Right lobe of liver (tissue), 6 donors: ENCODE measurements around the gene PPP4R4. TPM values are rescaled to one million over a fixed set of nuclear protein-coding genes. Genes with fewer than 3 reads are reported as not detected.
"Not testable (repeated sequence)": the region's sequence is repeated elsewhere in the genome, so short reads cannot be mapped to it uniquely, and the experiment has no call there.

ENCODE experiments used
- ATAC-seq, 4 donors: fragments of 200-7000 bp; cut with Tn5 transposase; one replicate each; pipeline ENCODE4 v1.9.1; 2020; ENCODE audit warnings: mild to moderate bottlenecking in 4 of 4, moderate library complexity in 4 of 4
- DNase-seq, 3 donors: peaks; one replicate each; pipeline ENCODE4 v3.0.0-alpha.2; 2020
- H3K27ac ChIP-seq, 3 donors: fragments of 200-600 bp; one replicate each; pipeline ENCODE4 v1.8.0; 2022
- H3K27me3 ChIP-seq, 2 donors: fragments of 200-600 bp; one replicate each; pipeline ENCODE4 v1.8.0; 2022
- H3K36me3 ChIP-seq, 4 donors: fragments of 200-600 bp; sonication (generic) in 1 of 4; one replicate each; pipeline versions ENCODE4 v1.5.1 to v1.8.0; 2017 to 2022; ENCODE audit warnings: control low read depth in 1 of 4
- H3K4me1 ChIP-seq, 4 donors: fragments of 200-600 bp; sonication (generic) in 1 of 4; one replicate each; pipeline versions ENCODE4 v1.5.1 to v1.8.0; 2017 to 2022; ENCODE audit warnings: control low read depth in 1 of 4
- H3K4me3 ChIP-seq, 3 donors: fragments of 200-600 bp; one replicate each; pipeline ENCODE4 v1.8.0; 2022
- H3K9me3 ChIP-seq, 4 donors: fragments of 200-600 bp; sonication (generic) in 1 of 4; one replicate each; pipeline versions ENCODE4 v1.5.1 to v1.8.0; 2017 to 2022; ENCODE audit warnings: control low read depth in 1 of 4
- POLR2A ChIP-seq: fragments of 450-650 bp; IDR thresholded peaks from one replicate; pipeline ENCODE4 v1.6.1; 2017; ENCODE audit warnings: antibody characterized with exemption, mild to moderate bottlenecking
- whole genome bisulfite sequencing: methylation state at CpG from one replicate; pipeline ENCODE4 v1.1.6; 2018; ENCODE audit warnings: low coverage, low lambda C conversion rate; ENCODE audit not compliant: insufficient coverage; ENCODE audit errors: missing lambda C conversion rate; 5-methylcytosine and 5-hydroxymethylcytosine counted together
- intact Hi-C, 2 donors: fragments of 100-400 bp; cut with DNase I; formaldehyde crosslinking; loops; one replicate each; pipeline versions ENCODE4 v1.11.2 to v1.14.1; 2022
- total RNA-seq, 6 experiments: library from RNA; depleted of rRNA in 2 of 6; stranded (reverse); fragments of >200 nt in 2 of 6; fragmentation: NEBNext Ultra II Directional in 3 of 6; extraction: Animal tissue kit (Norgen Biotek cat#: 25700) in 3 of 6; gene quantifications; one replicate each; pipeline versions ENCODE4 v1.1.0 to v1.2.4, GENCODE V29; 2016 to 2023
- TF ChIP-seq, protein P1 (sequence below), 4 donors: fragments of 200-600 bp in 3 of 4; fragments of 450-650 bp in 1 of 4; IDR thresholded peaks; one replicate each; pipeline versions ENCODE4 v1.5.1 to v1.8.0; 2016 to 2022; ENCODE audit warnings: antibody characterized with exemption in 4 of 4, mild to moderate bottlenecking in 2 of 4
- donor health status: DM: no; HTN: yes; CAD: no.
- donor health status: DM: no; HTN: no; CAD: no.
- donor health status: DM: no; HTN: no; CAD: no.
- donor health status: DM: no; HTN: yes; CAD: no.
- donor health status: DM: no; HTN: yes; CAD: no.

Gene PPP4R4
- total RNA-seq, 6 experiments from 2014 or later: 0.26 to 4.1 (median 1.2) TPM

DNA sequence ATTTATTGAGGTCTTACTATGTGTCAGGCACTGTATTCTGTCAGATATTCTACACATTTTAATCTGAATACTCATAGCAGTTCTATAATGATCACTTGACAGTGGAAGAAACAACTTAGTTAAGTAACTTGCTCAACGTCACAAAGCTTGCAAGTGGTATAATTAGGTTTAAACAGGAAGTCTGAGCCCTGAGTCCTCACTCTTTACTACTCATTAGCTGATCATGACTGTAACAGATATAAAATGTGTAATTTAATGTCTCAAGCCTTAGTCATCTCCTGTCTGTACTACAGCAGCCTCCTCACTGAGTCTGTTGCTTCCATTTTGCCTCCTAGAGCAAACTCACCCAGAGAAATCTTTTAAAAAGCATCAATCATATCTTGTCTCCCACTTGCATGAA lies 38.9 kb downstream of the PPP4R4 start:
- Histone ChIP-seq H3K4me1 (no peaks in the 10 kb centered on the region), H3K36me3 (no peaks in the 10 kb centered on the region), H3K27ac (no peak overlapping the region), H3K4me3 (no peak overlapping the region), H3K9me3 (no peaks in the 10 kb centered on the region), H3K27me3 (no peaks in the 10 kb centered on the region)
- TF ChIP-seq POLR2A: no peak
- TF ChIP-seq, protein P1, sequence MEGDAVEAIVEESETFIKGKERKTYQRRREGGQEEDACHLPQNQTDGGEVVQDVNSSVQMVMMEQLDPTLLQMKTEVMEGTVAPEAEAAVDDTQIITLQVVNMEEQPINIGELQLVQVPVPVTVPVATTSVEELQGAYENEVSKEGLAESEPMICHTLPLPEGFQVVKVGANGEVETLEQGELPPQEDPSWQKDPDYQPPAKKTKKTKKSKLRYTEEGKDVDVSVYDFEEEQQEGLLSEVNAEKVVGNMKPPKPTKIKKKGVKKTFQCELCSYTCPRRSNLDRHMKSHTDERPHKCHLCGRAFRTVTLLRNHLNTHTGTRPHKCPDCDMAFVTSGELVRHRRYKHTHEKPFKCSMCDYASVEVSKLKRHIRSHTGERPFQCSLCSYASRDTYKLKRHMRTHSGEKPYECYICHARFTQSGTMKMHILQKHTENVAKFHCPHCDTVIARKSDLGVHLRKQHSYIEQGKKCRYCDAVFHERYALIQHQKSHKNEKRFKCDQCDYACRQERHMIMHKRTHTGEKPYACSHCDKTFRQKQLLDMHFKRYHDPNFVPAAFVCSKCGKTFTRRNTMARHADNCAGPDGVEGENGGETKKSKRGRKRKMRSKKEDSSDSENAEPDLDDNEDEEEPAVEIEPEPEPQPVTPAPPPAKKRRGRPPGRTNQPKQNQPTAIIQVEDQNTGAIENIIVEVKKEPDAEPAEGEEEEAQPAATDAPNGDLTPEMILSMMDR (IDR thresholded peaks at IDR 0.05): no peak
- WGBS: 46% methylated on average over 1 of the region's 1 CpG
- intact Hi-C loops: no loop called here
- ATAC-seq: no peak
- no peak for DNase-seq

DNA sequence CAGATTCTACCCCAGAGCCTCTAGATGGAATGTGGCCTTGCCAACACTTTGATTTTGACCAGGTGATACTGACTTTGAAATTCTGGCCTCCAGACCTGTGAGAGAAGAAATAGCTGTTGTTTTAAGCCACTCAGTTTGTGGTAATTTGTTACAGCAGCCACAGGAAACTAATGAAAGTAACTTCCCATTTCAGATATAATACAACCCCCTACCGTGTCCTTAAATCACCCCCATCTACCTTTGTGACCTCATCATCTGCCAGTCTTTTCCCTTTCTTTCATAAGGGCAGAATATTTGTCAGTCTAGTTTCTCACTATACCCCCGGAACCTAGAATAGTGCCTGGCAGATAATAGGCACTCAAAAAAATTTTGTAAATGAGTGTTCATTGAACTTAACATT lies 39.6 kb downstream of the PPP4R4 start:
- H3K4me3 ChIP-seq: no peak overlapping the region
- WGBS: 88% methylated on average over 2 of the region's 2 CpGs

DNA sequence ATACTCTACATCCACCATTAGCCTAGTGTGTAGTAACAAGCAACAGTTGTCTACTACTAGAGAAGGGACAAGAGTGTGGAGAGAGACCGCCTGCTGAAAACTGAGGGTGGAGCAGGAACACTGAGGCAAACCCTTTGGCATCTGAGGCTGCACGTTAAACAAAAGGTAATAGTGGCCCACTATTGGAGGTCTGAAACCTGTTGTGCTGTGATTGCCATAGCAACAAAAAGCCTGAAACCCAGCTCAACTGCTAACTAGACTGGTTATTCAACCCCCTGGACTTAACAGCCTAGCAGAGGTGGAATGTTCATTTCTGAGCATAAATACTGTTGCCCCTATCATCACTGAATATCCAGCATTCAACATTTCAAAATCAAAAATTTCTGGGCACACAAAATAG lies 43.0 kb downstream of the PPP4R4 start:
- TF ChIP-seq, protein P1 (IDR thresholded peaks at IDR 0.05): no peak
- TF ChIP-seq POLR2A: no peak
- no peaks in the 10 kb centered on the region for H3K27me3 ChIP-seq
- ATAC-seq (no peak), DNase-seq (no peak)
- no peaks in the 10 kb centered on the region for H3K4me1 ChIP-seq
- H3K36me3 ChIP-seq: no peaks in the 10 kb centered on the region
- no peak overlapping the region for H3K4me3 ChIP-seq
- 79% methylated on average over 2 of the region's 2 CpGs for WGBS
- intact Hi-C loops: no loop called here
- no peak overlapping the region for H3K27ac ChIP-seq
- no peaks in the 10 kb centered on the region for H3K9me3 ChIP-seq

More for the DNA sequence above, 39.6 kb downstream of the PPP4R4 start:
- no peaks in the 10 kb centered on the region for H3K9me3 ChIP-seq
- H3K27me3 ChIP-seq: no peaks in the 10 kb centered on the region
- no peak overlapping the region for H3K27ac ChIP-seq
- TF ChIP-seq POLR2A: no peak
- TF ChIP-seq, protein P1 (IDR thresholded peaks at IDR 0.05): no peak
- intact Hi-C loops: no loop called here
- H3K4me1 ChIP-seq: no peaks in the 10 kb centered on the region
- no peaks in the 10 kb centered on the region for H3K36me3 ChIP-seq
- DNase-seq (no peak), ATAC-seq (no peak)

DNA sequence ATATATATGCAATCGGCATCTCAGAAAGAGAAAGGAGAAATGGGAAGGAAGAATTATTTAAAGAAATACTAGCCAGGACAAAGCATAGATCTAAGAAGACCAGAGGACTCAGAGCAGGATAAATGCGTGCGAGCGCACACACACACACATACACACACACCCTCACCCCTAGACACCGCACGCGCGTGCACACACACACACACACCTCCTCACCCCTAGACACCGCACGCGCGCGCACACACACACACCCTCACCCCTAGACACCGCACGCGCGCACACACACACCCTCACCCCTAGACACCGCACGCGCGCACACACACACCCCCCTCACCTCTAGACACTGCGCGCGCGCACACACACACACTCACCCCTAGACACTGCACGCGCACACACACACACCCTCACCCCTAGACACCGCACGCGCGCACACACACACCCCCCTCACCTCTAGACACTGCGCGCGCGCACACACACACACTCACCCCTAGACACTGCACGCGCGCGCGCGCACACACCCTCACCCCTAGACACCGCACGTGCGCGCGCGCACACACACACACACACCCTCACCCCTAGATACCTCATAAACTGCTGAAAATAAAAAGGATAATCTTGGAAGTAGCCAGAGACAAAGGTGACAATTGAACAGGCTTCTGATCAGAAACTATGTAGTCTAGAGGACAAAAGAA lies 44.2 kb downstream of the PPP4R4 start:
- H3K4me1 ChIP-seq, DNase-seq, H3K9me3 ChIP-seq, H3K4me3 ChIP-seq, H3K36me3 ChIP-seq, H3K27ac ChIP-seq, H3K27me3 ChIP-seq, intact Hi-C loops: not testable (repeated sequence)
- peak in 2 of 4 donors; percentile 23 to 41 for ATAC-seq
- WGBS: 89% methylated on average over 39 of the region's 47 CpGs

DNA sequence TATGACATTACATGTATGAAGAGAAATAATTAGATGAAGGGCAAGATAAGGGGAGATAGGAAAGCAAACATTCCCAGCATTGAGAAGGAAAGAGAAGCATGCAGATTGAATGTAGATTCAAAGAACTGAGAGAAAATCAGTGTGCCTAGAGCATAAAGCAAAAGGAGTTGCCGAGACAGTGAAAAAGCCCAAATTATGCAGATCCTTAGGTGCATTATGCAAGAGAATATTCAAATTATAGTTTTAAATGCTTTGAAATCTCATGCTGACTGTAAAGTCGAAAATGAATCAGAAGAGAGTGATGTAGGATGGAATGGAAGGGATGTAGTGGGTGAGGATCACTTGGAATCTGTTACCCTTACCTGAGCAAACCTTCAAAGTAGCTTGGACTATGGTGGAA lies 49.9 kb downstream of the PPP4R4 start:
- H3K27ac ChIP-seq: no peak overlapping the region
- no peak for DNase-seq

More for the DNA sequence above, 49.9 kb downstream of the PPP4R4 start:
- TF ChIP-seq, protein P1 (IDR thresholded peaks at IDR 0.05): no peak
- no peak for TF ChIP-seq POLR2A
- 67% methylated on average over 2 of the region's 2 CpGs for WGBS
- H3K4me1 ChIP-seq: no peaks in the 10 kb centered on the region
- no peaks in the 10 kb centered on the region for H3K27me3 ChIP-seq
- intact Hi-C loops: no loop called here
- H3K9me3 ChIP-seq: no peaks in the 10 kb centered on the region
- H3K4me3 ChIP-seq: no peak overlapping the region
- no peaks in the 10 kb centered on the region for H3K36me3 ChIP-seq
- ATAC-seq: no peak
